ENCODE data around the gene CYP26C1. TPM values are rescaled to one million over a fixed set of nuclear protein-coding genes. Genes with fewer than 3 reads are reported as not detected.

Gene CYP26C1
- total RNA-seq, 4 donors from 2014 or later = not detected

DNA sequence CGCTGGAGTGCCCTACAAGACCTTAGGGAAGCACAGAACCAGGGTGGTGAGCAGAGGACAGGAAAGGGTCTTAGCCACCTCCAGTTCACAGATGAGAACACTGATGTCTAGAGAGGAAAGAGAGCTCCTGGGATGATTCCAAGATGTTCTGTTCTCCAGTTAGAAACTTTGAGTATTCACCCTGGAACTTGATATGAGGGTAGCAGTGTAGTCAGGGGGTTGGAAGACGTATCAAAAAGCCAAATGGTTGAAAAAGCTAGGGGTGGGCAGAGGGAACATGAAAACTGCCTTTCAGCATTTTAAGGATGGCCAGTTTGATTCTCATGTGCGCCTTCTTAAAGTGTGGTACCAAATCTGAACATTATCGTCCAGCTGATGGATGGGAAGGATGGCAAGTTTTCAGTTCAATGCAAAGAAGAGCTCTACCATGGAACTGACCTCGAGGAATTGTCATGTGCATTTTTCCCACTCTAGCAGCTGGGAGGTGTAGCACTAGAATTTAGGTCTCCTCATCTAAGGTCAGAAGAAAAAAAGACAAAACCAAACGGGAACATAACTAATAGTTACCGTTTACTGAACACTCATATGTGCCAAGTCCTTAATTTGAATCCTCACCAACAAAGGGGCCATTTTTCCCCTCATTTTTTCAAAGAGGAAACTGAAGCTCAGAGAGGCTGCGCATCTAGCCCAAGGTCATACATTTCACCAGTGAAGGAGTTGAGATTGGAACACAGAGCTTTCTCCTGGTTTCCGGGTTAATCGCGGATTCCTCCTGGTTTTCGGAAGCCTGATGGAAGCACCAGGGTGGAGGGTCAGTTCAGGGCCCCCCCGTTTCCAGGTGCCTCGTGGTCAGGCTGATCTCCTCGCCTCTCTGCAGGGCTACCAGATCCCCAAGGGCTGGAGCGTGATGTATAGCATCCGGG is 7.1 kb downstream of the CYP26C1 start:
- Histone ChIP-seq H3K27ac (no peak overlapping the region), H3K4me3 (peak overlapping the region in 1 of 4 donors; percentile 3), H3K36me3 (no peaks in the 10 kb centered on the region), H3K9me3 (no peaks in the 10 kb centered on the region), H3K27me3 (peaks cover 100% of the 10 kb centered on the region), H3K4me1 (peaks cover 6 to 36% (median 19%) of the 10 kb centered on the region in 4 donors)
- DNase-seq = no peak
- 18 to 21% methylated on average over 5 to 15 of the region's 17 CpGs for WGBS, 2 donors (ENCODE audit: low coverage in 1 of 2)
- in situ Hi-C loops (cut with MboI; ENCODE audit: low pct_ligation_motif_present in 1 of 4, low pct_unique_long_range_greater_than_20kb in 1 of 4, low sequenced_read_pairs in 3 of 4) (no loop called here), intact Hi-C loops (cut with DNase I; ENCODE audit: low total_unique reads) (no loop called here)
- TF ChIP-seq EP300 (IDR thresholded peaks at IDR 0.05; ENCODE audit: low read depth) = no peak
- TF ChIP-seq POLR2AphosphoS5 (IDR thresholded peaks at IDR 0.05) = no peak
- TF ChIP-seq POLR2A (IDR thresholded peaks at IDR 0.05) = no peak
- TF ChIP-seq, protein P1, sequence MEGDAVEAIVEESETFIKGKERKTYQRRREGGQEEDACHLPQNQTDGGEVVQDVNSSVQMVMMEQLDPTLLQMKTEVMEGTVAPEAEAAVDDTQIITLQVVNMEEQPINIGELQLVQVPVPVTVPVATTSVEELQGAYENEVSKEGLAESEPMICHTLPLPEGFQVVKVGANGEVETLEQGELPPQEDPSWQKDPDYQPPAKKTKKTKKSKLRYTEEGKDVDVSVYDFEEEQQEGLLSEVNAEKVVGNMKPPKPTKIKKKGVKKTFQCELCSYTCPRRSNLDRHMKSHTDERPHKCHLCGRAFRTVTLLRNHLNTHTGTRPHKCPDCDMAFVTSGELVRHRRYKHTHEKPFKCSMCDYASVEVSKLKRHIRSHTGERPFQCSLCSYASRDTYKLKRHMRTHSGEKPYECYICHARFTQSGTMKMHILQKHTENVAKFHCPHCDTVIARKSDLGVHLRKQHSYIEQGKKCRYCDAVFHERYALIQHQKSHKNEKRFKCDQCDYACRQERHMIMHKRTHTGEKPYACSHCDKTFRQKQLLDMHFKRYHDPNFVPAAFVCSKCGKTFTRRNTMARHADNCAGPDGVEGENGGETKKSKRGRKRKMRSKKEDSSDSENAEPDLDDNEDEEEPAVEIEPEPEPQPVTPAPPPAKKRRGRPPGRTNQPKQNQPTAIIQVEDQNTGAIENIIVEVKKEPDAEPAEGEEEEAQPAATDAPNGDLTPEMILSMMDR (IDR thresholded peaks at IDR 0.05) = no peak

DNA sequence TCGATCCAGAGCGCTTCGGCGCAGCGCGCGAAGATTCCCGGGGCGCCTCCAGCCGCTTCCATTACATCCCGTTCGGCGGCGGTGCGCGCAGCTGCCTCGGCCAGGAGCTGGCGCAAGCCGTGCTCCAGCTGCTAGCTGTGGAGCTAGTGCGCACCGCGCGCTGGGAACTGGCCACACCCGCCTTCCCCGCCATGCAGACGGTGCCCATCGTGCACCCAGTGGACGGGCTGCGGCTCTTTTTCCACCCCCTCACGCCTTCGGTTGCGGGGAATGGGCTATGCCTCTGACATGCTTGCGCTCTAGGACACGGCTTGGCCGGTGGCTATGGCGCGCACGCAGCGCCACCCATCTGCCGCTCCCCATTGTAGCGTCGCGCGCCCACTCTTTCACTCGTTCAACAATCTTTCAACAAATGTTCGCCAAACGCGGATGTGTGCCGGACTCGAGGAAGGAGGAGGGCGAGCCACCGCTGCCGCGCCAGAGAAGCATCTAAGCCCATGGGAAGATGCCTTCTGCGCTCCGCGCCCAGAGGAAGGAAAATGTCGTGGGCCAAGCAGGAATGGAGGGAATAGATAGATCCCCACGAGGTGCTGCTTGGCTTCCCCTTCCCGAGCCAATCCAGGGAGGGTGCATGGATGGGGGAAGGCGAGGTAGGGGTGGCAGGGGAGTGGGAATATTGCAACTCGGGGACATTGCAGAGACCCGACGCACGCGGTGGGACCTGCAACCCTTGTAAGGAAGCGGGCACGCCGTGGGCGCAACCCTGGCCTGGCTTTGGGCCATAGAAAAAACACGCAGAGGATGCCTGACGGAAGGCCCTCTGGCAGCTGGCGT is 8.0 kb downstream of the CYP26C1 start:
- no peak for DNase-seq
- Histone ChIP-seq H3K9me3 (no peaks in the 10 kb centered on the region), H3K27ac (no peak overlapping the region), H3K4me1 (peaks cover 13 to 36% (median 20%) of the 10 kb centered on the region in 4 donors), H3K4me3 (peak overlapping the region in 1 of 4 donors; percentile 3), H3K36me3 (no peaks in the 10 kb centered on the region), H3K27me3 (peaks cover 100% of the 10 kb centered on the region)
- intact Hi-C loops (cut with DNase I; ENCODE audit: low total_unique reads) (no loop called here), in situ Hi-C loops (cut with MboI; ENCODE audit: low pct_ligation_motif_present in 1 of 4, low pct_unique_long_range_greater_than_20kb in 1 of 4, low sequenced_read_pairs in 3 of 4) (no loop called here)
- TF ChIP-seq, protein P1 (IDR thresholded peaks at IDR 0.05) = no peak
- TF ChIP-seq EP300 (IDR thresholded peaks at IDR 0.05; ENCODE audit: low read depth) (no peak), POLR2AphosphoS5 (IDR thresholded peaks at IDR 0.05) (no peak), POLR2A (IDR thresholded peaks at IDR 0.05) (no peak)
- 12 to 14% methylated on average over 5 to 66 of the region's 73 CpGs for WGBS, 2 donors (ENCODE audit: low coverage in 1 of 2)

DNA sequence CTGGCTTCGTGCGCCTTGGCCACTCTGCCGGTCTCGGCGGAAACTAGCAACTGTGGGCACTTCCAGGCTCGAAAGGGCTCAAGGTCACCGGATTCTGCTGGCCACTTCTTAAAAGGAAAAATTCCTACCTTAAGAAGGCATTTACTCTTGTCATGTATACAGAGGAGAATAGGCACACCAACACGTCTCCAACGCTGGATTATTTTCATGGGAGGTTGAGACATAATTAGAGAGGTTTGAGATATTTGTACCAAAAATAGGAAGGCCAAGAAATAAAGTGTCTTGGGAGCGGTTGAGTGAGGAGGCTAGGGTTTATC is 8.6 kb downstream of the CYP26C1 start:
- no peak overlapping the region for H3K4me3 ChIP-seq
- no peak overlapping the region for H3K27ac ChIP-seq
- peaks cover 100% of the 10 kb centered on the region for H3K27me3 ChIP-seq
- intact Hi-C loops (cut with DNase I; ENCODE audit: low total_unique reads) (no loop called here), in situ Hi-C loops (cut with MboI; ENCODE audit: low pct_ligation_motif_present in 1 of 4, low pct_unique_long_range_greater_than_20kb in 1 of 4, low sequenced_read_pairs in 3 of 4) (no loop called here)
- H3K36me3 ChIP-seq = no peaks in the 10 kb centered on the region
- TF ChIP-seq, protein P1 (IDR thresholded peaks at IDR 0.05) = no peak
- TF ChIP-seq POLR2A (IDR thresholded peaks at IDR 0.05) (no peak), POLR2AphosphoS5 (IDR thresholded peaks at IDR 0.05) (no peak), EP300 (IDR thresholded peaks at IDR 0.05; ENCODE audit: low read depth) (no peak)
- peaks cover 17 to 40% (median 25%) of the 10 kb centered on the region in 4 donors for H3K4me1 ChIP-seq
- WGBS, 2 donors (ENCODE audit: low coverage in 1 of 2) = 46 to 57% methylated on average over 4 to 10 of the region's 10 CpGs
- no peak for DNase-seq
- no peaks in the 10 kb centered on the region for H3K9me3 ChIP-seq
